ENCODE measurements around the gene GALNT17. TPM values are rescaled to one million over a fixed set of nuclear protein-coding genes. Genes with fewer than 3 reads are reported as not detected.

Gene GALNT17
- polyA plus RNA-seq, 1 donor (not counting 4 experiments of a cell fraction or from before 2014, with no cell fraction given) = not detected

DNA sequence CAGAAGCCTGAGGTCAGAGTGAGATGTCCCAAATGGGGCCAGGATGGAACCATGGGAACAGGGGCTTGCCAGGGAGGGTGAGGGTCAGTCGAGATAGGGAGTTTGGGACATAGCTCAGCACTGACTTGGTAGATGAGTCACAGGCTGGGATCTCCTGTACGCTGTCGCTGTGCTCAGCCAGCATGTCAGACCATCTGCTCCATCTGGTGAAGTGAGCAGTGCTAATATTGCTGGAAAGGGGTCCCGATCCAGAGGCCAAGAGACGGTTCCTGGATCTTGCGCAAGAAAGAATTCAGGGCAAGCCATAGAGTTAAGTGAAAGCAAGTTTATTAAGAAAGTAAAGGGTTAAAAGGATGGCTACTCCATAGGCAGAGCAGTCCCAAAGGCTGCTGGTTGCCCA lies 505.6 kb downstream of the GALNT17 start:
- H3K27me3 ChIP-seq (ENCODE audit: control insufficient read depth, extremely low read depth, insufficient read depth, low read length) = no peaks in the 10 kb centered on the region
- no peak overlapping the region for H2AFZ ChIP-seq (ENCODE audit: control insufficient read depth, low read length)
- DNase-seq (ENCODE audit: low read depth, low spot score) = no peak
- no peaks in the 10 kb centered on the region for H4K20me1 ChIP-seq (ENCODE audit: control insufficient read depth, extremely low read depth, insufficient read depth, low read length)
- peaks cover 16% of the 10 kb centered on the region for H3K4me1 ChIP-seq (ENCODE audit: control insufficient read depth, extremely low read depth, insufficient read depth, low read length)
- FAIRE-seq = no peak
- no peaks in the 10 kb centered on the region for H3K9me1 ChIP-seq (ENCODE audit: control insufficient read depth, extremely low read depth, insufficient read depth, low read length)
- no peaks in the 10 kb centered on the region for H3K79me2 ChIP-seq (ENCODE audit: control insufficient read depth, insufficient read depth, low read length)
- no peaks in the 10 kb centered on the region for H3K36me3 ChIP-seq (ENCODE audit: control insufficient read depth in 2 of 2, extremely low read depth in 1 of 2, insufficient read depth in 2 of 2, low read length in 2 of 2)
- no peaks in the 10 kb centered on the region for H3K9me3 ChIP-seq (ENCODE audit: control insufficient read depth, low read depth, low read length)
- TF ChIP-seq, protein P1, sequence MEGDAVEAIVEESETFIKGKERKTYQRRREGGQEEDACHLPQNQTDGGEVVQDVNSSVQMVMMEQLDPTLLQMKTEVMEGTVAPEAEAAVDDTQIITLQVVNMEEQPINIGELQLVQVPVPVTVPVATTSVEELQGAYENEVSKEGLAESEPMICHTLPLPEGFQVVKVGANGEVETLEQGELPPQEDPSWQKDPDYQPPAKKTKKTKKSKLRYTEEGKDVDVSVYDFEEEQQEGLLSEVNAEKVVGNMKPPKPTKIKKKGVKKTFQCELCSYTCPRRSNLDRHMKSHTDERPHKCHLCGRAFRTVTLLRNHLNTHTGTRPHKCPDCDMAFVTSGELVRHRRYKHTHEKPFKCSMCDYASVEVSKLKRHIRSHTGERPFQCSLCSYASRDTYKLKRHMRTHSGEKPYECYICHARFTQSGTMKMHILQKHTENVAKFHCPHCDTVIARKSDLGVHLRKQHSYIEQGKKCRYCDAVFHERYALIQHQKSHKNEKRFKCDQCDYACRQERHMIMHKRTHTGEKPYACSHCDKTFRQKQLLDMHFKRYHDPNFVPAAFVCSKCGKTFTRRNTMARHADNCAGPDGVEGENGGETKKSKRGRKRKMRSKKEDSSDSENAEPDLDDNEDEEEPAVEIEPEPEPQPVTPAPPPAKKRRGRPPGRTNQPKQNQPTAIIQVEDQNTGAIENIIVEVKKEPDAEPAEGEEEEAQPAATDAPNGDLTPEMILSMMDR (optimal IDR thresholded peaks at IDR 0.05 in 1 of 3, IDR thresholded peaks at IDR 0.05 in 1 of 3, conservative IDR thresholded peaks at IDR 0.05 in 1 of 3; ENCODE audit: extremely low read depth in 1 of 3, insufficient read depth in 2 of 3, low read length in 3 of 3) = no peak
- no peak for TF ChIP-seq EZH2 (IDR thresholded peaks at IDR 0.05; ENCODE audit: low read length)
- dilution Hi-C loops (cut with MboI; ENCODE audit: extremely low pct_ligation_motif_present, low sequenced_read_pairs) = no loop called here
- H3K9ac ChIP-seq (ENCODE audit: control insufficient read depth, extremely low read depth, insufficient read depth, low read length) = no peak overlapping the region
- H3K4me3 ChIP-seq (ENCODE audit: control insufficient read depth in 2 of 3, extremely low read depth in 1 of 3, insufficient read depth in 2 of 3, low read depth in 1 of 3, low read length in 3 of 3) = no peak overlapping the region
- no peak overlapping the region for H3K4me2 ChIP-seq (ENCODE audit: control insufficient read depth, extremely low read depth, insufficient read depth, low read depth, low read length)
- H3K27ac ChIP-seq (ENCODE audit: control insufficient read depth, insufficient read depth, low read length) = no peak overlapping the region

DNA sequence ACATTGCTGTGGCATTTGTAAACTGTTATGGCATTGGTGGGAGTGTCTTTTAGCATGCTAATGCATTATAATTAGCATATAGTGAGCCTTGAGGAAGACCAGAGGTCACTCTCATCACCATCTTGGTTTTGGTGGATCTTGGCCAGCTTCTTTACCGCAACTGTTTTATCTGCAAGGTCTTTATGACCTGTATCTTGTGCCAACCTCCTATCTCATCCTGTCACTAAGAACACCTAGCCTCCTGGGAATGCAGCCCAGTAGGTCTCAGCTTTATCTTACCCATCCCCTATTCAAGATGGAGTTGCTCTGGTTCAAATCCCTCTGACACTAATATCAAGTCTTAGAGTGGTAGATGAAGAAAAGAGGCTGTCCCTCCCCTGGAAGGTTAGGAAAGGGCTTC lies 506.2 kb downstream of the GALNT17 start:
- H3K27ac ChIP-seq (ENCODE audit: control insufficient read depth, insufficient read depth, low read length) = no peak overlapping the region
- no peak for FAIRE-seq
- no peaks in the 10 kb centered on the region for H3K79me2 ChIP-seq (ENCODE audit: control insufficient read depth, insufficient read depth, low read length)
- H3K9me1 ChIP-seq (ENCODE audit: control insufficient read depth, extremely low read depth, insufficient read depth, low read length) = no peaks in the 10 kb centered on the region
- no peaks in the 10 kb centered on the region for H4K20me1 ChIP-seq (ENCODE audit: control insufficient read depth, extremely low read depth, insufficient read depth, low read length)
- peaks cover 11% of the 10 kb centered on the region for H3K4me1 ChIP-seq (ENCODE audit: control insufficient read depth, extremely low read depth, insufficient read depth, low read length)
- no peak overlapping the region for H3K4me3 ChIP-seq (ENCODE audit: control insufficient read depth in 2 of 3, extremely low read depth in 1 of 3, insufficient read depth in 2 of 3, low read depth in 1 of 3, low read length in 3 of 3)
- no peak for TF ChIP-seq EZH2 (IDR thresholded peaks at IDR 0.05; ENCODE audit: low read length)
- TF ChIP-seq, protein P1 (optimal IDR thresholded peaks at IDR 0.05 in 1 of 3, IDR thresholded peaks at IDR 0.05 in 1 of 3, conservative IDR thresholded peaks at IDR 0.05 in 1 of 3; ENCODE audit: extremely low read depth in 1 of 3, insufficient read depth in 2 of 3, low read length in 3 of 3) = no peak
- no peak overlapping the region for H3K9ac ChIP-seq (ENCODE audit: control insufficient read depth, extremely low read depth, insufficient read depth, low read length)
- H3K36me3 ChIP-seq (ENCODE audit: control insufficient read depth in 2 of 2, extremely low read depth in 1 of 2, insufficient read depth in 2 of 2, low read length in 2 of 2) = no peaks in the 10 kb centered on the region
- no peak for DNase-seq (ENCODE audit: low read depth, low spot score)
- H3K27me3 ChIP-seq (ENCODE audit: control insufficient read depth, extremely low read depth, insufficient read depth, low read length) = no peaks in the 10 kb centered on the region
- H3K9me3 ChIP-seq (ENCODE audit: control insufficient read depth, low read depth, low read length) = no peaks in the 10 kb centered on the region
- no peak overlapping the region for H3K4me2 ChIP-seq (ENCODE audit: control insufficient read depth, extremely low read depth, insufficient read depth, low read depth, low read length)
- H2AFZ ChIP-seq (ENCODE audit: control insufficient read depth, low read length) = no peak overlapping the region
- dilution Hi-C loops (cut with MboI; ENCODE audit: extremely low pct_ligation_motif_present, low sequenced_read_pairs) = no loop called here
